Activated CD8-positive, alpha-beta T cell treated with anti-CD3 and anti-CD28 coated beads for 36 hours (primary cell): ENCODE results near the gene CERS6. TPM values are rescaled to one million over a fixed set of nuclear protein-coding genes. Genes with fewer than 3 reads are reported as not detected.

Experiments used
- ATAC-seq: fragments of 200-7000 bp; cut with Tn5 transposase; one replicate; pipeline ENCODE4 v1.10.0; 2021; ENCODE audit warnings: mild to moderate bottlenecking, moderate library complexity
- CTCF ChIA-PET: fragments of 350-600 bp; sonication (Branson Sonifier 250); formaldehyde crosslinking; loops from one replicate; lab custom pipeline; 2021; ENCODE audit warnings: antibody characterized with exemption; lab: Charles Lee
- POLR2A ChIA-PET: fragments of 350-600 bp; sonication (Branson Sonifier 250); formaldehyde crosslinking; loops from one replicate; lab custom pipeline; 2021; ENCODE audit warnings: antibody characterized with exemption; lab: Charles Lee
- DNase-seq: peaks from one replicate; pipeline ENCODE4 v3.0.0-alpha.2; 2020
- H3K27ac Mint-ChIP-seq: one replicate; pipeline ENCODE4 v1.8.0; 2021; ENCODE audit warnings: mild to moderate bottlenecking, mixed read lengths
- H3K27me3 Mint-ChIP-seq: one replicate; pipeline ENCODE4 v1.8.0; 2021; ENCODE audit warnings: mixed read lengths
- H3K36me3 Mint-ChIP-seq: one replicate; pipeline ENCODE4 v1.8.0; 2021; ENCODE audit warnings: low read depth, mixed read lengths
- H3K4me1 Mint-ChIP-seq: one replicate; pipeline ENCODE4 v1.8.0; 2021; ENCODE audit warnings: low read depth, mixed read lengths
- H3K4me3 Mint-ChIP-seq: one replicate; pipeline ENCODE4 v1.8.0; 2021; ENCODE audit warnings: mild to moderate bottlenecking, moderate library complexity, mixed read lengths
- H3K9me3 Mint-ChIP-seq: one replicate; pipeline ENCODE4 v1.8.0; 2021; ENCODE audit warnings: mixed read lengths
- CTCF ChIP-seq: fragments of 200-600 bp; IDR thresholded peaks from one replicate; pipeline ENCODE4 v1.8.0; 2022; ENCODE audit warnings: antibody characterized with exemption, mild to moderate bottlenecking
- intact Hi-C: fragments of 100-400 bp; cut with micrococcal nuclease; formaldehyde crosslinking; loops from one replicate; pipeline ENCODE4 v1.10.0; 2022
- total RNA-seq, 2 experiments: library from RNA; stranded (reverse); gene quantifications; one replicate each; pipeline ENCODE4 v1.2.3, GENCODE V29; 2021

The CERS6 gene
- total RNA-seq, 2 experiments from 2014 or later = 15.4 to 16.1 TPM

- no peaks in the 10 kb centered on the region for H3K27me3 Mint-ChIP-seq
- intact Hi-C loops = no loop called here
- no peaks in the 10 kb centered on the region for H3K4me1 Mint-ChIP-seq
- H3K36me3 Mint-ChIP-seq = no peaks in the 10 kb centered on the region
- H3K9me3 Mint-ChIP-seq = no peaks in the 10 kb centered on the region
- no peak overlapping the region for H3K27ac Mint-ChIP-seq
- no peak for TF ChIP-seq CTCF
- CTCF ChIA-PET = no interaction called here
- DNase-seq (no peak), ATAC-seq (no peak)
- POLR2A ChIA-PET = no interaction called here
- no peak overlapping the region for H3K4me3 Mint-ChIP-seq
Measured at GRCh38 chr2:168683996-168684395, 227.9 kb downstream of the CERS6 start.

DNA sequence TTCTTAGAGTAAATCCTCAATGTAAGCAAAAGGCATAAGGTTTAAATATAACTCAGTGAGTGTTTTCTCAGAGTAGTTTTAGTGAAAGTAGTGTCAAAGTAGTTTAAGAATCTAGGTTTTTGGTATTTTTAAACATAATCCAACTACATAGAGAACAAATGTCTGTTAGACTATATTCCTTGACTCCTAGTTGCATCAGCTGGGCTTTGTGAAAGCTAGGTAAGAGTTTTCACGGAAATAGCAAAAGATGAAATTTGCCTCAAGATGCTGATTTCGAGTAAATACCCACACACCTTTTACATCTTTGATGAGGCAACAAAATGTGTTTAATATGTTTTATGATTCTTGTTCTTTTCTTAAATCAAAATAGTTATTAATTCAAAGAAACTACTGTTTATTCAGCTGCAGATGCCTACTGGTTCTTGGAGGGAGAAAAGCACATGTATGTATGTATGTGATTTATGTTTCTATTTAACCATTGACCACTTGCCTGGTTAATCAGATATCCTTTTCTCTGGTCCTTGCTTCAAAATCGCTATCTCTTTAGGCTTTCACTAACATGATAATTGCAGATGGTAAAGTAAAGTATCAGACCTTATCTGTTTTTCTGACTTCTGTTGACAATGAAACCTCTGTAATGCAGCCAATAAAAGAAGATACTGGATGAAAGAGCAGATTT is 229.0 kb downstream of the CERS6 start:
- ATAC-seq (no peak), DNase-seq (no peak)
- ChIA-PET POLR2A (no interaction called here), CTCF (no interaction called here)
- no peaks in the 10 kb centered on the region for H3K36me3 Mint-ChIP-seq
- H3K27ac Mint-ChIP-seq = no peak overlapping the region
- no peaks in the 10 kb centered on the region for H3K27me3 Mint-ChIP-seq
- intact Hi-C loops = no loop called here
- no peak for TF ChIP-seq CTCF
- H3K4me3 Mint-ChIP-seq = no peak overlapping the region
- no peaks in the 10 kb centered on the region for H3K4me1 Mint-ChIP-seq
- no peaks in the 10 kb centered on the region for H3K9me3 Mint-ChIP-seq

- POLR2A ChIA-PET = interaction anchor here (1.5 kb wide), 1 partner anchor 16 kb away, joined by 3 read pairs; no protein-coding TSS in a partner anchor
- no peaks in the 10 kb centered on the region for H3K4me1 Mint-ChIP-seq
- H3K9me3 Mint-ChIP-seq = no peaks in the 10 kb centered on the region
- no peak for DNase-seq
- no peak overlapping the region for H3K4me3 Mint-ChIP-seq
- no peak for TF ChIP-seq CTCF
- no peaks in the 10 kb centered on the region for H3K27me3 Mint-ChIP-seq
- CTCF ChIA-PET = interaction anchor here (0.5 to 2.7 kb wide), 4 partner anchors 14 to 339 kb away, joined by 3 to 12 read pairs (median 4); no protein-coding TSS in a partner anchor
- intact Hi-C loops = no loop called here
- no peak for ATAC-seq
- no peak overlapping the region for H3K27ac Mint-ChIP-seq
- no peaks in the 10 kb centered on the region for H3K36me3 Mint-ChIP-seq
Measured at GRCh38 chr2:168685600-168686451, 229.8 kb downstream of the CERS6 start.

GRCh38 chr2:168686452-168687191 is 230.6 kb downstream of the CERS6 start:
- CTCF ChIA-PET = interaction anchor here (0.5 to 2.7 kb wide), 8 partner anchors 14 to 340 kb away, joined by 3 to 12 read pairs (median 3); no protein-coding TSS in a partner anchor

More at GRCh38 chr2:168686452-168687191, 230.6 kb downstream of the CERS6 start:
- H3K4me3 Mint-ChIP-seq = no peak overlapping the region
- H3K4me1 Mint-ChIP-seq = peaks cover 4% of the 10 kb centered on the region
- no peaks in the 10 kb centered on the region for H3K27me3 Mint-ChIP-seq
- intact Hi-C loops = no loop called here
- peaks cover 6% of the 10 kb centered on the region for H3K36me3 Mint-ChIP-seq
- POLR2A ChIA-PET = interaction anchor here (1.5 kb wide), 1 partner anchor 16 kb away, joined by 3 read pairs; no protein-coding TSS in a partner anchor
- DNase-seq = no peak
- no peak overlapping the region for H3K27ac Mint-ChIP-seq
- H3K9me3 Mint-ChIP-seq = no peaks in the 10 kb centered on the region
- no peak for ATAC-seq
- no peak for TF ChIP-seq CTCF
